Spleen (tissue), 11 donors: ENCODE measurements around the gene NFASC. TPM values are rescaled to one million over a fixed set of nuclear protein-coding genes. Genes with fewer than 3 reads are reported as not detected.
A peak's percentile ranks its signal among the peaks of the same experiment; 100 is the strongest.

ENCODE experiments used
- DNase-seq: peaks from one replicate; pipeline ENCODE4 v3.0.0-alpha.2; 2020
- H3K27ac ChIP-seq, 8 donors: fragments of 200-600 bp; sonication (generic) in 7 of 8; 1 replicate in 4 of 8; 2 replicates in 4 of 8; pipeline versions ENCODE4 v1.5.0 to v1.8.0; 2016 to 2021; ENCODE audit warnings: inconsistent platforms in 4 of 8, mild to moderate bottlenecking in 4 of 8, moderate library complexity in 1 of 8
- H3K27me3 ChIP-seq, 7 donors: fragments of 200-600 bp; sonication (generic) in 6 of 7; replicated peaks in 1 of 7; 1 replicate in 4 of 7; 2 replicates in 3 of 7; pipeline versions ENCODE4 v1.5.0 to v1.8.0; 2016 to 2021; ENCODE audit warnings: inconsistent platforms in 3 of 7, mild to moderate bottlenecking in 1 of 7
- H3K36me3 ChIP-seq, 6 donors: fragments of 200-600 bp; sonication (generic) in 5 of 6; 1 replicate in 4 of 6; 2 replicates in 2 of 6; pipeline versions ENCODE4 v1.5.0 to v1.8.0; 2016 to 2021; ENCODE audit warnings: inconsistent platforms in 2 of 6
- H3K4me1 ChIP-seq, 6 donors: fragments of 200-600 bp; sonication (generic) in 5 of 6; 1 replicate in 3 of 6; 2 replicates in 3 of 6; pipeline versions ENCODE4 v1.5.0 to v1.8.0; 2016 to 2021; ENCODE audit warnings: inconsistent platforms in 3 of 6
- H3K4me3 ChIP-seq, 8 donors: fragments of 200-600 bp; sonication (generic) in 7 of 8; 1 replicate in 4 of 8; 2 replicates in 4 of 8; pipeline versions ENCODE4 v1.5.0 to v1.8.0; 2016 to 2021; ENCODE audit warnings: inconsistent platforms in 4 of 8, mild to moderate bottlenecking in 4 of 8, moderate library complexity in 2 of 8
- H3K9me3 ChIP-seq, 8 donors: fragments of 200-600 bp; sonication (generic) in 7 of 8; 1 replicate in 4 of 8; 2 replicates in 4 of 8; pipeline versions ENCODE4 v1.5.0 to v1.8.0; 2016 to 2021; ENCODE audit warnings: inconsistent platforms in 4 of 8
- POLR2A ChIP-seq, 3 donors: fragments of 450-650 bp; IDR thresholded peaks; one replicate each; pipeline ENCODE4 v1.5.1; 2017; ENCODE audit warnings: antibody characterized with exemption in 3 of 3, mild to moderate bottlenecking in 1 of 3
- POLR2AphosphoS5 ChIP-seq, 3 donors: sonication (generic); formaldehyde crosslinking; IDR thresholded peaks; one replicate each; pipeline ENCODE4 v1.5.1; 2017; ENCODE audit warnings: antibody characterized with exemption in 3 of 3
- WGBS, 5 donors: extraction: QIAGEN DNeasy Blood & Tissue Kit in 3 of 5; methylation state at CpG; one replicate each; pipeline versions ENCODE4 v1.1.5 to v1.1.7; 2013 to 2018; 5-methylcytosine and 5-hydroxymethylcytosine counted together
- intact Hi-C: fragments of 100-400 bp; cut with DNase I; formaldehyde crosslinking; loops from one replicate; pipeline ENCODE4 v1.15.0; 2023; ENCODE audit warnings: low total_unique reads
- polyA plus RNA-seq, 3 donors: library from polyadenylated mRNA; stranded (reverse); fragments of 200-250 nt; gene quantifications; one replicate each; pipeline ENCODE4 v1.2.1, GENCODE V29; 2013
- total RNA-seq, 7 donors: library from RNA; depleted of rRNA in 3 of 7; stranded (reverse); fragments of >200 nt in 3 of 7; fragmentation: NEBNext Ultra II Directional in 4 of 7; extraction: Animal tissue kit (Norgen Biotek cat#: 25700) in 4 of 7; gene quantifications; one replicate each; pipeline versions ENCODE4 v1.1.0 to v1.2.1, GENCODE V29; 2016 to 2021
- TF ChIP-seq, protein P1 (sequence below), 11 experiments: fragments of 200-600 bp in 7 of 11; fragments of 450-650 bp in 4 of 11; sonication (generic) in 4 of 11; IDR thresholded peaks in 8 of 11; conservative IDR thresholded peaks in 3 of 11; 1 replicate in 7 of 11; 2 replicates in 4 of 11; pipeline versions ENCODE4 v1.4.0 to v1.8.0; 2016 to 2021; ENCODE audit warnings: antibody characterized with exemption in 11 of 11, inconsistent platforms in 4 of 11, mild to moderate bottlenecking in 1 of 11
- donor health status: healthy with polysubstance abuse.
- donor health status: DM: no; HTN: no; CAD: no; lungs with moderate emphysema.
- donor health status: DM: no; HTN: no; CAD: no.
- donor health status: Bipolar disorder and iron deficiency.
- donor health status: healthy.
- donor health status: DM: no; HTN: no; CAD: no.
- donor health status: DM: yes; HTN: yes; CAD: no.

Gene NFASC
- total and polyA plus RNA-seq, 10 donors, result 2.8 to 60.3 (median 23.1) TPM

DNA sequence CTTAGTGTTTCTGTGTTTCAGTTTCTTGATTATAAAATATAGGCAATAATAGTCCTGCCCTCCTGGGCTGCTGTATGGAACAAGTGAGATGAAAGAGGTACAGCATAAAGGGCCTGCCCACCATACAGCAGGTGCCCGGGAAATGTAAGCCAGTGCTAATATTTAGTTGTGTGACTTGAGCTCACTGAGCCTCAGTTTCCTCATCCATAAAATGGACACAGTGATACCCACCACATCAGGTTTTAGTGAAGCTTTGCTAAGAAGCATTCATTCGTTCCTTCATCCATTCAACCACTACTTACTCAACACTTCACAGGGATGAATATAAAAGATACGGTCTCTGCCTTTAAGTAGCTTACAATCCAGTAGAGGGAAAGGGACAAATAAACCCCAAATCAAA, 192.2 kb downstream of the NFASC start:
- intact Hi-C loops, result loop anchor here (5.0 kb wide), 1 partner anchor 76 kb away; no protein-coding TSS in a partner anchor
- H3K4me1 ChIP-seq, result peaks cover 0 to 9% (median 6%) of the 10 kb centered on the region in 6 donors
- H3K27me3 ChIP-seq, result no peaks in the 10 kb centered on the region
- WGBS, 5 donors, result 83 to 97% (median 88%) methylated on average over 3 of the region's 3 CpGs
- TF ChIP-seq, protein P1, sequence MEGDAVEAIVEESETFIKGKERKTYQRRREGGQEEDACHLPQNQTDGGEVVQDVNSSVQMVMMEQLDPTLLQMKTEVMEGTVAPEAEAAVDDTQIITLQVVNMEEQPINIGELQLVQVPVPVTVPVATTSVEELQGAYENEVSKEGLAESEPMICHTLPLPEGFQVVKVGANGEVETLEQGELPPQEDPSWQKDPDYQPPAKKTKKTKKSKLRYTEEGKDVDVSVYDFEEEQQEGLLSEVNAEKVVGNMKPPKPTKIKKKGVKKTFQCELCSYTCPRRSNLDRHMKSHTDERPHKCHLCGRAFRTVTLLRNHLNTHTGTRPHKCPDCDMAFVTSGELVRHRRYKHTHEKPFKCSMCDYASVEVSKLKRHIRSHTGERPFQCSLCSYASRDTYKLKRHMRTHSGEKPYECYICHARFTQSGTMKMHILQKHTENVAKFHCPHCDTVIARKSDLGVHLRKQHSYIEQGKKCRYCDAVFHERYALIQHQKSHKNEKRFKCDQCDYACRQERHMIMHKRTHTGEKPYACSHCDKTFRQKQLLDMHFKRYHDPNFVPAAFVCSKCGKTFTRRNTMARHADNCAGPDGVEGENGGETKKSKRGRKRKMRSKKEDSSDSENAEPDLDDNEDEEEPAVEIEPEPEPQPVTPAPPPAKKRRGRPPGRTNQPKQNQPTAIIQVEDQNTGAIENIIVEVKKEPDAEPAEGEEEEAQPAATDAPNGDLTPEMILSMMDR (IDR thresholded peaks at IDR 0.05 in 8 of 11, conservative IDR thresholded peaks at IDR 0.05 in 3 of 11), result no peak
- H3K27ac ChIP-seq, result no peak overlapping the region
- H3K9me3 ChIP-seq, result no peaks in the 10 kb centered on the region
- no peaks in the 10 kb centered on the region for H3K36me3 ChIP-seq
- peak; percentile 4 for DNase-seq
- no peak overlapping the region for H3K4me3 ChIP-seq

DNA sequence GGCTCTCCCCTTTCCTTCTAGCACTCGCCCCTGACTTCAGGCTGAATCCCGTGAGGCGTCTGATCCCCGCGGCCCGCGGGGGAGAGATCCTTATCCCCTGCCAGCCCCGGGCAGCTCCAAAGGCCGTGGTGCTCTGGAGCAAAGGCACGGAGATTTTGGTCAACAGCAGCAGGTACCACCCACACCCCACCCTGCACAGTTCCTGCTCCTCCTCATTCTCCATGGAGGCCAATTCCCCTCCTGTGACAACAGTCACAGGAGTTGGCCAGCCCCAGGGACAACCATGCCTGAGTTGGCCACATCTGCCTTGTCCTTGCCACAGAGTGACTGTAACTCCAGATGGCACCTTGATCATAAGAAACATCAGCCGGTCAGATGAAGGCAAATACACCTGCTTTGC, 193.6 kb downstream of the NFASC start:
- Histone ChIP-seq H3K27ac (no peak overlapping the region), H3K4me3 (no peak overlapping the region), H3K4me1 (peaks cover 0 to 9% (median 6%) of the 10 kb centered on the region in 6 donors), H3K36me3 (no peaks in the 10 kb centered on the region), H3K27me3 (no peaks in the 10 kb centered on the region), H3K9me3 (no peaks in the 10 kb centered on the region)
- peak; percentile 39 for DNase-seq
- WGBS, 5 donors, result 87 to 93% (median 90%) methylated on average over 10 to 11 of the region's 11 CpGs
- TF ChIP-seq, protein P1 (IDR thresholded peaks at IDR 0.05 in 8 of 11, conservative IDR thresholded peaks at IDR 0.05 in 3 of 11), result no peak
- TF ChIP-seq POLR2A (IDR thresholded peaks at IDR 0.05), result no peak
- no peak for TF ChIP-seq POLR2AphosphoS5 (IDR thresholded peaks at IDR 0.05)
- intact Hi-C loops, result loop anchor here (5.0 kb wide), 1 partner anchor 77 kb away; no protein-coding TSS in a partner anchor

DNA sequence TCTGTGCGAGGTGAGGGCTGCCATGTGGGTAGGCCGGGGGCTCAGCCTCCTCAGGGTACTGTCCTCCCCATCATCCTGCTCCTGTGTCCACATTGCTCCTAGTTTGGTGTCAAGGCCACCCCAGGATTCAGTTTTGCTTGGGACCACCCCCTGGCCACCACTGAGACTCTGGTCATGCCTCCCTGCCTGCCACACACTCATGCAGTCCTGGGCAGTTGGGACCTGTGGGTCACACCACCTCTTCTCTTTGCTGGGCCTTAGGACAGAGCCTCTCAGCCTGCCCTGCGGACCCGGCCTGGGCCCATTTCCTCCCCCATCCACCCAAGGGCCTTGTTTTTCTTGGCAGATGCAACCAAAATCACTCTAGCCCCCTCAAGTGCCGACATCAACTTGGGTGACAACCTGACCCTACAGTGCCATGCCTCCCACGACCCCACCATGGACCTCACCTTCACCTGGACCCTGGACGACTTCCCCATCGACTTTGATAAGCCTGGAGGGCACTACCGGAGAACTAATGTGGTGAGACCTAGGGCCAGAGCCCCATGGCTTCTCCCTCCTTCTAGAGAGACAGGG, 194.2 kb downstream of the NFASC start:
- WGBS, 5 donors, result 81 to 96% (median 88%) methylated on average over 7 to 9 of the region's 9 CpGs
- H3K36me3 ChIP-seq, result no peaks in the 10 kb centered on the region
- H3K4me1 ChIP-seq, result peaks cover 0 to 9% (median 6%) of the 10 kb centered on the region in 6 donors
- intact Hi-C loops, result loop anchor here (5.0 kb wide), 1 partner anchor 78 kb away; no protein-coding TSS in a partner anchor
- H3K9me3 ChIP-seq, result no peaks in the 10 kb centered on the region
- H3K27me3 ChIP-seq, result no peaks in the 10 kb centered on the region
- peak; percentile 54 for DNase-seq
- no peak overlapping the region for H3K4me3 ChIP-seq
- H3K27ac ChIP-seq, result no peak overlapping the region
- TF ChIP-seq POLR2AphosphoS5 (IDR thresholded peaks at IDR 0.05), result no peak

DNA sequence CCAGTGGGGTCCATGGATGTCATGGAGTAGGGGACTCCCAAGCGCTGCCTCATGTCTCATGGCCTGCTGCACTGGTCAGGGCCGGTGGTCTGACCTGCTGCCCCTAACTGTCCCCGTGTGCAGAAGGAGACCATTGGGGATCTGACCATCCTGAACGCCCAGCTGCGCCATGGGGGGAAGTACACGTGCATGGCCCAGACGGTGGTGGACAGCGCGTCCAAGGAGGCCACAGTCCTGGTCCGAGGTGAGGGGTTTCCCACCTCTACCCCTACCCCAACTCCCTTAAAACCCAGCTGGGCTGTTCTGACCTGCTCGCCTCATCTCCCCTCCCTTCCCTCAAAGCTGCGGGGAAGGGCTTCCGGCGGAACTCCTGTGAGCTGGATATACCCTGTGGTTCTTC, 195.0 kb downstream of the NFASC start:
- Histone ChIP-seq H3K27ac (no peak overlapping the region), H3K9me3 (no peaks in the 10 kb centered on the region), H3K4me3 (no peak overlapping the region), H3K36me3 (no peaks in the 10 kb centered on the region), H3K4me1 (peaks cover 0 to 9% (median 6%) of the 10 kb centered on the region in 6 donors), H3K27me3 (no peaks in the 10 kb centered on the region)
- 89 to 93% (median 91%) methylated on average over 13 to 14 of the region's 14 CpGs for WGBS, 5 donors
- TF ChIP-seq POLR2A (IDR thresholded peaks at IDR 0.05), result no peak
- TF ChIP-seq POLR2AphosphoS5 (IDR thresholded peaks at IDR 0.05), result no peak
- TF ChIP-seq, protein P1 (IDR thresholded peaks at IDR 0.05 in 8 of 11, conservative IDR thresholded peaks at IDR 0.05 in 3 of 11), result no peak
- DNase-seq, result peak; percentile 61
- intact Hi-C loops, result no loop called here
